SK-N-SH treated with all-trans-retinoic acid at 6 μM for 48 hours (cell line): ENCODE results near the gene MARCHF10.
"Not testable (repeated sequence)": the region's sequence is repeated elsewhere in the genome, so short reads cannot be mapped to it uniquely, and the experiment has no call there.

ENCODE experiments used
- ATAC-seq: fragments of 200-7000 bp; cut with Tn5 transposase; 3 replicates; pipeline ENCODE4 v1.9.1; 2020; ENCODE audit warnings: mild to moderate bottlenecking, moderate library complexity
- ARNTL ChIP-seq: fragments of 450-650 bp; formaldehyde crosslinking; IDR thresholded peaks from 2 replicates; pipeline ENCODE4 v1.5.0; 2020; ENCODE audit warnings: low read depth, mild to moderate bottlenecking, moderate library complexity, borderline replicate concordance
- BACH2 ChIP-seq: fragments of 250-450 bp; sonication (Bioruptor Pico); IDR thresholded peaks from 2 replicates; pipeline ENCODE4 v1.9.0; 2021; ENCODE audit warnings: mild to moderate bottlenecking, borderline replicate concordance
- CSDC2 ChIP-seq: fragments of 250-450 bp; sonication (Bioruptor Pico); IDR thresholded peaks from 2 replicates; pipeline ENCODE4 v1.5.0; 2020; ENCODE audit warnings: mild to moderate bottlenecking, moderate library complexity
- ESRRG ChIP-seq: fragments of 250-450 bp; sonication (Bioruptor Pico); IDR thresholded peaks from 2 replicates; pipeline ENCODE4 v1.6.1; 2021; ENCODE audit warnings: mild to moderate bottlenecking
- GLIS3 ChIP-seq: fragments of 250-450 bp; sonication (Bioruptor Pico); IDR thresholded peaks from 2 replicates; pipeline ENCODE4 v1.5.0; 2020; ENCODE audit warnings: mild to moderate bottlenecking, moderate library complexity
- ISL1 ChIP-seq: fragments of 250-450 bp; sonication (Bioruptor Pico); IDR thresholded peaks from 2 replicates; pipeline ENCODE4 v2.1.2; 2022; ENCODE audit warnings: mild to moderate bottlenecking, moderate library complexity
- OSR1 ChIP-seq: fragments of 250-450 bp; sonication (Bioruptor Pico); IDR thresholded peaks from 2 replicates; pipeline ENCODE4 v1.8.0; 2022; ENCODE audit warnings: moderate library complexity, mild to moderate bottlenecking, inconsistent platforms
- PPARA ChIP-seq: fragments of 250-450 bp; sonication (Bioruptor Pico); IDR thresholded peaks from 2 replicates; pipeline ENCODE4 v1.5.0; 2020; ENCODE audit warnings: mild to moderate bottlenecking, borderline replicate concordance
- RARB ChIP-seq: fragments of 250-450 bp; sonication (Bioruptor Pico); IDR thresholded peaks from 2 replicates; pipeline ENCODE4 v1.8.0; 2021; ENCODE audit warnings: mild to moderate bottlenecking, moderate library complexity
- SNAI2 ChIP-seq: fragments of 250-450 bp; sonication (Bioruptor Pico); IDR thresholded peaks from 2 replicates; pipeline ENCODE4 v1.5.0; 2020; ENCODE audit warnings: mild to moderate bottlenecking, moderate library complexity
- TCF4 ChIP-seq: fragments of 250-450 bp; sonication (Bioruptor Pico); IDR thresholded peaks from 2 replicates; pipeline ENCODE4 v1.8.0; 2021; ENCODE audit warnings: mild to moderate bottlenecking, moderate library complexity, borderline replicate concordance
- TOX ChIP-seq: fragments of 250-450 bp; sonication (Bioruptor Pico); IDR thresholded peaks from 2 replicates; pipeline ENCODE4 v1.8.0; 2021; ENCODE audit warnings: mild to moderate bottlenecking, moderate library complexity, borderline replicate concordance
- ZC3H10 ChIP-seq: fragments of 250-450 bp; sonication (Bioruptor Pico); IDR thresholded peaks from 2 replicates; pipeline ENCODE4 v1.5.1; 2021; ENCODE audit warnings: mild to moderate bottlenecking, moderate library complexity
- ZFP3 ChIP-seq: fragments of 250-450 bp; sonication (Bioruptor Pico); IDR thresholded peaks from 2 replicates; pipeline ENCODE4 v1.5.0; 2020; ENCODE audit warnings: mild to moderate bottlenecking, moderate library complexity
- ZFP30 ChIP-seq: fragments of 450-650 bp; formaldehyde crosslinking; IDR thresholded peaks from 2 replicates; pipeline ENCODE4 v1.5.0; 2022; ENCODE audit warnings: mild to moderate bottlenecking, moderate library complexity
- ZNF565 ChIP-seq: fragments of 450-650 bp; formaldehyde crosslinking; conservative IDR thresholded peaks from 2 replicates; pipeline ENCODE4 v1.5.0; 2020; ENCODE audit warnings: low read depth, mild to moderate bottlenecking, moderate library complexity
- ZNF8 ChIP-seq: fragments of 450-650 bp; formaldehyde crosslinking; IDR thresholded peaks from 2 replicates; pipeline ENCODE4 v1.5.0; 2020; ENCODE audit warnings: mild to moderate bottlenecking, moderate library complexity
- TF ChIP-seq, protein P1 (sequence below): fragments of 250-450 bp; sonication (Bioruptor Pico); IDR thresholded peaks from 2 replicates; pipeline ENCODE4 v1.5.1; 2021; ENCODE audit warnings: mild to moderate bottlenecking, moderate library complexity
- TF ChIP-seq, protein P2 (sequence below): fragments of 250-450 bp; sonication (Bioruptor Pico); IDR thresholded peaks from 2 replicates; pipeline ENCODE4 v1.8.0; 2020; ENCODE audit warnings: mild to moderate bottlenecking, moderate library complexity, borderline replicate concordance
- TF ChIP-seq, protein P3 (sequence below): fragments of 250-450 bp; sonication (Bioruptor Pico); IDR thresholded peaks from 2 replicates; pipeline ENCODE4 v1.5.1; 2020; ENCODE audit warnings: low read depth, mild to moderate bottlenecking, moderate library complexity
- TF ChIP-seq, protein P4 (sequence below): fragments of 250-450 bp; sonication (Bioruptor Pico); IDR thresholded peaks from 2 replicates; pipeline ENCODE4 v1.5.0; 2020; ENCODE audit warnings: mild to moderate bottlenecking, moderate library complexity
- TF ChIP-seq, protein P5 (sequence below): fragments of 250-450 bp; sonication (Bioruptor Pico); IDR thresholded peaks from 2 replicates; pipeline ENCODE4 v1.8.0; 2021; ENCODE audit warnings: low read depth, mild to moderate bottlenecking, moderate library complexity, borderline replicate concordance

The MARCHF10 gene

DNA sequence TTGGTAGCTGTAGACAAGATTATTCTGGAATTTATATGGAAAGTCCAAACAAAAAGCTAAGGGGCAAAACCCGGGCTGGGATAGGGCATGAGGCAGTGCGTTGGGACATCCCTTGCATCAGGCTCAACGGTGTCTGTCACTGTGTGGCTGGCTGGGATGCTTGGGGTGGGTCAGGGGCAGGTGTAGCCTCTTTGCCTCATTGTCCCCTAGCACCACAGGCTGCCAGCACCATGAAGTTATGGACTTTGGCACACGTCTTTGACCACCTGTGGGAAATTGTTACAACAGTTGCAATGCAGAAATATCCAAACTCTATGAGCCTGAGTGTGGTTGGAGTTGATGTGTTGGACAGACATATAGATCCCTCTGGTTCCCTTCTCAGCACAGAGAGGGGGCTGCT, 32.8 kb upstream of the MARCHF10 start:
- ATAC-seq, result no peak
- TF ChIP-seq CSDC2 (CRISPR knock-in tag) (no peak), ARNTL (no peak), TOX (CRISPR knock-in tag) (no peak), ISL1 (CRISPR knock-in tag) (no peak), BACH2 (CRISPR knock-in tag) (no peak), RARB (CRISPR knock-in tag) (no peak), ZC3H10 (CRISPR knock-in tag) (no peak), SNAI2 (no peak), ZNF565 (CRISPR knock-in tag) (no peak), ZFP30 (no peak), PPARA (CRISPR knock-in tag) (no peak), ZFP3 (CRISPR knock-in tag) (no peak), TCF4 (no peak), GLIS3 (no peak)
- TF ChIP-seq, protein P1, sequence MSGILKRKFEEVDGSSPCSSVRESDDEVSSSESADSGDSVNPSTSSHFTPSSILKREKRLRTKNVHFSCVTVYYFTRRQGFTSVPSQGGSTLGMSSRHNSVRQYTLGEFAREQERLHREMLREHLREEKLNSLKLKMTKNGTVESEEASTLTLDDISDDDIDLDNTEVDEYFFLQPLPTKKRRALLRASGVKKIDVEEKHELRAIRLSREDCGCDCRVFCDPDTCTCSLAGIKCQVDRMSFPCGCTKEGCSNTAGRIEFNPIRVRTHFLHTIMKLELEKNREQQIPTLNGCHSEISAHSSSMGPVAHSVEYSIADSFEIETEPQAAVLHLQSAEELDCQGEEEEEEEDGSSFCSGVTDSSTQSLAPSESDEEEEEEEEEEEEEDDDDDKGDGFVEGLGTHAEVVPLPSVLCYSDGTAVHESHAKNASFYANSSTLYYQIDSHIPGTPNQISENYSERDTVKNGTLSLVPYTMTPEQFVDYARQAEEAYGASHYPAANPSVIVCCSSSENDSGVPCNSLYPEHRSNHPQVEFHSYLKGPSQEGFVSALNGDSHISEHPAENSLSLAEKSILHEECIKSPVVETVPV (CRISPR knock-in tag), result no peak
- TF ChIP-seq, protein P2, sequence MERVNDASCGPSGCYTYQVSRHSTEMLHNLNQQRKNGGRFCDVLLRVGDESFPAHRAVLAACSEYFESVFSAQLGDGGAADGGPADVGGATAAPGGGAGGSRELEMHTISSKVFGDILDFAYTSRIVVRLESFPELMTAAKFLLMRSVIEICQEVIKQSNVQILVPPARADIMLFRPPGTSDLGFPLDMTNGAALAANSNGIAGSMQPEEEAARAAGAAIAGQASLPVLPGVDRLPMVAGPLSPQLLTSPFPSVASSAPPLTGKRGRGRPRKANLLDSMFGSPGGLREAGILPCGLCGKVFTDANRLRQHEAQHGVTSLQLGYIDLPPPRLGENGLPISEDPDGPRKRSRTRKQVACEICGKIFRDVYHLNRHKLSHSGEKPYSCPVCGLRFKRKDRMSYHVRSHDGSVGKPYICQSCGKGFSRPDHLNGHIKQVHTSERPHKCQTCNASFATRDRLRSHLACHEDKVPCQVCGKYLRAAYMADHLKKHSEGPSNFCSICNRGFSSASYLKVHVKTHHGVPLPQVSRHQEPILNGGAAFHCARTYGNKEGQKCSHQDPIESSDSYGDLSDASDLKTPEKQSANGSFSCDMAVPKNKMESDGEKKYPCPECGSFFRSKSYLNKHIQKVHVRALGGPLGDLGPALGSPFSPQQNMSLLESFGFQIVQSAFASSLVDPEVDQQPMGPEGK (CRISPR knock-in tag), result no peak
- TF ChIP-seq, protein P3, sequence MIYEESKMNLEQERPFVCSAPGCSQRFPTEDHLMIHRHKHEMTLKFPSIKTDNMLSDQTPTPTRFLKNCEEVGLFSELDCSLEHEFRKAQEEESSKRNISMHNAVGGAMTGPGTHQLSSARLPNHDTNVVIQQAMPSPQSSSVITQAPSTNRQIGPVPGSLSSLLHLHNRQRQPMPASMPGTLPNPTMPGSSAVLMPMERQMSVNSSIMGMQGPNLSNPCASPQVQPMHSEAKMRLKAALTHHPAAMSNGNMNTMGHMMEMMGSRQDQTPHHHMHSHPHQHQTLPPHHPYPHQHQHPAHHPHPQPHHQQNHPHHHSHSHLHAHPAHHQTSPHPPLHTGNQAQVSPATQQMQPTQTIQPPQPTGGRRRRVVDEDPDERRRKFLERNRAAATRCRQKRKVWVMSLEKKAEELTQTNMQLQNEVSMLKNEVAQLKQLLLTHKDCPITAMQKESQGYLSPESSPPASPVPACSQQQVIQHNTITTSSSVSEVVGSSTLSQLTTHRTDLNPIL (CRISPR knock-in tag), result no peak
- TF ChIP-seq, protein P4, sequence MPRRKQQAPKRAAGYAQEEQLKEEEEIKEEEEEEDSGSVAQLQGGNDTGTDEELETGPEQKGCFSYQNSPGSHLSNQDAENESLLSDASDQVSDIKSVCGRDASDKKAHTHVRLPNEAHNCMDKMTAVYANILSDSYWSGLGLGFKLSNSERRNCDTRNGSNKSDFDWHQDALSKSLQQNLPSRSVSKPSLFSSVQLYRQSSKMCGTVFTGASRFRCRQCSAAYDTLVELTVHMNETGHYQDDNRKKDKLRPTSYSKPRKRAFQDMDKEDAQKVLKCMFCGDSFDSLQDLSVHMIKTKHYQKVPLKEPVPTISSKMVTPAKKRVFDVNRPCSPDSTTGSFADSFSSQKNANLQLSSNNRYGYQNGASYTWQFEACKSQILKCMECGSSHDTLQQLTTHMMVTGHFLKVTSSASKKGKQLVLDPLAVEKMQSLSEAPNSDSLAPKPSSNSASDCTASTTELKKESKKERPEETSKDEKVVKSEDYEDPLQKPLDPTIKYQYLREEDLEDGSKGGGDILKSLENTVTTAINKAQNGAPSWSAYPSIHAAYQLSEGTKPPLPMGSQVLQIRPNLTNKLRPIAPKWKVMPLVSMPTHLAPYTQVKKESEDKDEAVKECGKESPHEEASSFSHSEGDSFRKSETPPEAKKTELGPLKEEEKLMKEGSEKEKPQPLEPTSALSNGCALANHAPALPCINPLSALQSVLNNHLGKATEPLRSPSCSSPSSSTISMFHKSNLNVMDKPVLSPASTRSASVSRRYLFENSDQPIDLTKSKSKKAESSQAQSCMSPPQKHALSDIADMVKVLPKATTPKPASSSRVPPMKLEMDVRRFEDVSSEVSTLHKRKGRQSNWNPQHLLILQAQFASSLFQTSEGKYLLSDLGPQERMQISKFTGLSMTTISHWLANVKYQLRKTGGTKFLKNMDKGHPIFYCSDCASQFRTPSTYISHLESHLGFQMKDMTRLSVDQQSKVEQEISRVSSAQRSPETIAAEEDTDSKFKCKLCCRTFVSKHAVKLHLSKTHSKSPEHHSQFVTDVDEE (CRISPR knock-in tag), result no peak

DNA sequence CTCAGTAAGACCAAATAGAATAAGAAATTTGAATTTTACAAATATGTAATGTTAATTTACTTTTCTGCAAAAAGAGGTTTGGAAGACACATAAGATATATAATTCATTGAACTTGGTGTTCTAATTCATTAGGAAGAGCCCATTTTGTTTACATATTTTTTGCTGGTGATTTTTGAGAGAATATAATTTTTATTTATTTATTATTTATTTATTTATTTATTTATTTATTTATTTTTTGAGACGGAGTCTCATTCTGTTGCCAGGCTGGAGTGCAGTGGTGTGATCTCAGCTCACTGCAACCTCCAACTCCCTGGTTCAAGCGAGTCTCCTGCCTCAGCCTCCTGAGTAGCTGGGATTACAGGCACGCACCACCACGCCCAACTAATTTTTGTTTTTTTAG, 25.7 kb upstream of the MARCHF10 start:
- ATAC-seq, result not testable (repeated sequence)

DNA sequence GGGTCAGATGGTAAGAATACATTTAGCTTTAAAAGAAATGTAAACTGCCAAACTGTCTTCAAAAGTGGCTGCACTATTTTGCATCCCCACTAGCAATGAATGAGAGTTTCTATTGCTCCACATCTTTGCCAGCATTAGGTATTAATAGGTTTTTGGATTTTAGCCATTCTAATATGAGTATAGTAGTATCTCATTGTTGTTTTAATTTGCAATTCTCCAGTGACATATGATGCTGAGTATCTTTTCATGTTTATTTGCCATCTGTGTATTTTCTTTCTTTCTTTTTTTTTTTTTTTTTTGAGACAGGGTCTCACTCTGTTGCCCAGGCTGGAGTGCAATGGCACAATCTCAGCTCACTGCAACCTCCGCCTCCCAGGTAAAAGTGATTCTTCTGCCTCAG, 24.3 kb upstream of the MARCHF10 start:
- TF ChIP-seq, protein P5, sequence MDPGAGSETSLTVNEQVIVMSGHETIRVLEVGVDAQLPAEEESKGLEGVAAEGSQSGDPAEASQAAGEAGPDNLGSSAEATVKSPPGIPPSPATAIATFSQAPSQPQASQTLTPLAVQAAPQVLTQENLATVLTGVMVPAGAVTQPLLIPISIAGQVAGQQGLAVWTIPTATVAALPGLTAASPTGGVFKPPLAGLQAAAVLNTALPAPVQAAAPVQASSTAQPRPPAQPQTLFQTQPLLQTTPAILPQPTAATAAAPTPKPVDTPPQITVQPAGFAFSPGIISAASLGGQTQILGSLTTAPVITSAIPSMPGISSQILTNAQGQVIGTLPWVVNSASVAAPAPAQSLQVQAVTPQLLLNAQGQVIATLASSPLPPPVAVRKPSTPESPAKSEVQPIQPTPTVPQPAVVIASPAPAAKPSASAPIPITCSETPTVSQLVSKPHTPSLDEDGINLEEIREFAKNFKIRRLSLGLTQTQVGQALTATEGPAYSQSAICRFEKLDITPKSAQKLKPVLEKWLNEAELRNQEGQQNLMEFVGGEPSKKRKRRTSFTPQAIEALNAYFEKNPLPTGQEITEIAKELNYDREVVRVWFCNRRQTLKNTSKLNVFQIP (CRISPR knock-in tag), result no peak
- TF ChIP-seq ZFP30 (no peak), CSDC2 (CRISPR knock-in tag) (no peak), ARNTL (no peak), ZC3H10 (CRISPR knock-in tag) (no peak), ZNF8 (CRISPR knock-in tag) (no peak), ZNF565 (CRISPR knock-in tag) (no peak), ZFP3 (CRISPR knock-in tag) (no peak), PPARA (CRISPR knock-in tag) (no peak), ESRRG (no peak), OSR1 (CRISPR knock-in tag) (no peak), BACH2 (CRISPR knock-in tag) (no peak), RARB (CRISPR knock-in tag) (no peak), ISL1 (CRISPR knock-in tag) (no peak), TOX (CRISPR knock-in tag) (no peak), SNAI2 (no peak)
- TF ChIP-seq, protein P4 (CRISPR knock-in tag), result no peak
- TF ChIP-seq, protein P2 (CRISPR knock-in tag), result no peak
- ATAC-seq, result no peak

DNA sequence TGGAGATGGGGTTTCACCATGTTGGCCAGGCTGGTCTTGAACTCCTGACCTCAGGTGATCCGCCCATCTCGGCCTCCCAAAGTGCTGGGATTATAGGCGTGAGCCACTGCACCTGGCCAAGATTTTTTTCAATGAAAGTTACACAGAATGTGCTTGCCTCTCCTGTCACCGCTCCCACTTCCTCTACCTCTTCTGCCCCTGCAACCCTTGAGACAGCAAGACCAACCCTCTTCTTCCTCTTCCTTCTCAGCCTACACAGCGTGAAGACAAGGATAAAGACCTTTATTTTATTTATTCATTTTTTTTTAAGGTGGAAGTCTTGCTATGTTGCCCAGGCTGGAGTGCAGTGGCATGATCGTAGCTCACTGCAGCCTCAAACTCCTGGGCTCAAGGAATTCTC, 23.0 kb upstream of the MARCHF10 start:
- ATAC-seq, result not testable (repeated sequence)
